Mammary epithelial cell (primary cell): ENCODE results near the gene DNM2.

Experiments used
- CTCF ChIP-seq, 2 donors: IDR thresholded peaks in 1 of 2; conservative IDR thresholded peaks in 1 of 2; 2 replicates each; pipeline ENCODE4 v1.5.1; 2011 to 2012; ENCODE audit warnings: inconsistent platforms in 2 of 2, low read length in 2 of 2, mild to moderate bottlenecking in 2 of 2, control low read depth in 1 of 2, low read depth in 1 of 2; ENCODE audit not compliant: insufficient read depth in 1 of 2; ENCODE audit errors: extremely low read depth in 1 of 2
- EZH2 ChIP-seq: IDR thresholded peaks from 2 replicates; pipeline ENCODE4 v1.6.1; 2012; ENCODE audit warnings: low read length, inconsistent platforms, borderline replicate concordance

DNA sequence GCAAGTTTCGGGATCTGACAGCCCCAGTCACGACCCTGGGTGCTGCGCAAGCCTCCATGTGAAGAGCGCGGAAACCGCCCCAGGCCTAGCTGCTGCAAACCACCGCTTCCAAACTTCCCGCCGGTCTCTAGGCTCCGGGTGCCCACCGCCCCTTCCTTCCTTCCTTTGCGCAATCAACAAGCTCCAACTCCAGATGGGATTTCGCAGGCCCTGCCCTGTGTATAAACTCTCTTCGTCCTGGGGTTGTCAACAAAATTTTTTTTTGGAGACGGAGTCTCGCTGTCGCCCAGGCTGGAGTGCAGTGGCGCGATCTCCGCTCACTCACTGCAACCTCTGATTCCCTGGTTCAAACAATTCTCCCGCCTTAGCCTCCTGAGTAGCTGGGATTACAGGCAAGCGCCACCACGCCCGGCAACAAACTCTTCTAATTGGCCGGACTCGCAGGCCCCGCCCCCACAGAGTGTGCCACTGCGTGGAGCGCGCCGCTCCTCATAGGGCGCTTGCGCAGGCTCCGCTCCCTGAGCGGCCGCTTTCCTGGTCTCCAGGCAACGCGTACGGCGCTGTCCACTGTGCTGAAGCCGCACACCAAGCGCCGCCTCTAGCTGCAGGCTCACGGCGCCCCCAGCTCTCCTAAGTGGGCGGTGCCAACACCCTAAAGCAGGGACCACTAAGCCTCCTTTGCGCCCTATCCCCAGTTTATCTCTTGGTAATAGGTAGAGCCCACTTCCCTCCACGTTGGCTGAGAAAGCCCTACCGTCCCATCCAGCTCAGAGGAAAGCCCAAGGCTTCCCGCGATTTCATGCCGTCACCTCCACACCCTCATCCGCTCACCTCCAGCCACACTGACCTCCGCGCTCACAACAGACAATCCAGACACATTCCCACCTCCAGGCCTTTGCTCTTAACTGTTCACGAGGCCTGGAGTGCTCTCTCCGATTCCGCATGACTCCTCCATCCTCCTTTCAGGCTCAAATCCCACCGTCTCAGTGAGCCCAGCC lies 22.2 kb upstream of the DNM2 start:
- no peak for TF ChIP-seq CTCF (conservative IDR thresholded peaks at IDR 0.05 in 1 of 2, IDR thresholded peaks at IDR 0.05 in 1 of 2; ENCODE audit: extremely low read depth in 1 of 2, insufficient read depth in 1 of 2, low read depth in 1 of 2, low read length in 2 of 2)
- no peak for TF ChIP-seq EZH2
